ENCODE data around the gene CRYL1. TPM values are rescaled to one million over a fixed set of nuclear protein-coding genes. Genes with fewer than 3 reads are reported as not detected.

The CRYL1 gene
- total RNA-seq, 1 experiment from 2014 or later: 6.7 TPM

DNA sequence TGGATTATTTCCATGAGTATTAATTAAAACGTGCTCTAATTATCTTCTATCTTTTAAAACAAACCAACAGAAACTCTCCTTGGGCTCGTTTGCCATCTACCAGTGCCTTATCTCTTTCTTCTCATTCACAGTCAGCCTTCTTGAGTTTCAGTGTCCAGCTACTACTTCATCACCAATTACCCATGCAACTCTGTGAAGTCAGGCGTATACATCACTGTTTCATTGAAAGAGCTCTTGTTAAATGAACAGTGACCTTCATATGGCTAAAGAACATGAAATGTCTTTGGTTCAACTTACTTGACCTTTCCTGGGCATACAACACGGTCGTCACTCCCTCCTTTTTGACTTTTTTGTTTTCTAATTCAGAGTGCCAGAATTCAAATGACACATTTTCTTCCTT lies 36.1 kb upstream of the CRYL1 start:
- H3K4me1 ChIP-seq: peaks cover 11% of the 10 kb centered on the region
- Mint-ChIP-seq H3K36me3 (ENCODE audit: insufficient read depth, unreplicated experiment) (no peaks in the 10 kb centered on the region), H3K9me3 (ENCODE audit: unreplicated experiment) (peaks cover 26% of the 10 kb centered on the region), H3K27ac (ENCODE audit: unreplicated experiment) (no peak overlapping the region), H3K27me3 (ENCODE audit: insufficient read depth, unreplicated experiment) (no peaks in the 10 kb centered on the region), H3K4me1 (ENCODE audit: low read depth, unreplicated experiment) (peaks cover 7% of the 10 kb centered on the region), H3K4me3 (ENCODE audit: unreplicated experiment) (no peak overlapping the region)
- H3K9me3 ChIP-seq: peaks cover 14% of the 10 kb centered on the region; the same call in 1 of the 2 replicates
- H3K27me3 ChIP-seq (replicated peaks; ENCODE audit: control insufficient read depth, insufficient read depth, low read length): no peaks in the 10 kb centered on the region
- intact Hi-C loops (cut with micrococcal nuclease; ENCODE audit: unreplicated experiment): no loop called here
- DNase-seq: no peak
- ChIA-PET POLR2A (no interaction called here), CTCF (no interaction called here)
- TF ChIP-seq, protein P1, sequence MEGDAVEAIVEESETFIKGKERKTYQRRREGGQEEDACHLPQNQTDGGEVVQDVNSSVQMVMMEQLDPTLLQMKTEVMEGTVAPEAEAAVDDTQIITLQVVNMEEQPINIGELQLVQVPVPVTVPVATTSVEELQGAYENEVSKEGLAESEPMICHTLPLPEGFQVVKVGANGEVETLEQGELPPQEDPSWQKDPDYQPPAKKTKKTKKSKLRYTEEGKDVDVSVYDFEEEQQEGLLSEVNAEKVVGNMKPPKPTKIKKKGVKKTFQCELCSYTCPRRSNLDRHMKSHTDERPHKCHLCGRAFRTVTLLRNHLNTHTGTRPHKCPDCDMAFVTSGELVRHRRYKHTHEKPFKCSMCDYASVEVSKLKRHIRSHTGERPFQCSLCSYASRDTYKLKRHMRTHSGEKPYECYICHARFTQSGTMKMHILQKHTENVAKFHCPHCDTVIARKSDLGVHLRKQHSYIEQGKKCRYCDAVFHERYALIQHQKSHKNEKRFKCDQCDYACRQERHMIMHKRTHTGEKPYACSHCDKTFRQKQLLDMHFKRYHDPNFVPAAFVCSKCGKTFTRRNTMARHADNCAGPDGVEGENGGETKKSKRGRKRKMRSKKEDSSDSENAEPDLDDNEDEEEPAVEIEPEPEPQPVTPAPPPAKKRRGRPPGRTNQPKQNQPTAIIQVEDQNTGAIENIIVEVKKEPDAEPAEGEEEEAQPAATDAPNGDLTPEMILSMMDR (IDR thresholded peaks at IDR 0.05; ENCODE audit: insufficient read depth in 1 of 2, low read depth in 1 of 2, low read length in 1 of 2, severe bottlenecking in 1 of 2, unreplicated experiment in 1 of 2): no peak
- H3K36me3 ChIP-seq (ENCODE audit: control insufficient read depth, insufficient read depth, low read length): no peaks in the 10 kb centered on the region; the same call in 1 of the 2 replicates
- H3K4me3 ChIP-seq (ENCODE audit: low read depth, low read length): no peak overlapping the region
- BruUV-seq (replicated peaks): no TSS peak

DNA sequence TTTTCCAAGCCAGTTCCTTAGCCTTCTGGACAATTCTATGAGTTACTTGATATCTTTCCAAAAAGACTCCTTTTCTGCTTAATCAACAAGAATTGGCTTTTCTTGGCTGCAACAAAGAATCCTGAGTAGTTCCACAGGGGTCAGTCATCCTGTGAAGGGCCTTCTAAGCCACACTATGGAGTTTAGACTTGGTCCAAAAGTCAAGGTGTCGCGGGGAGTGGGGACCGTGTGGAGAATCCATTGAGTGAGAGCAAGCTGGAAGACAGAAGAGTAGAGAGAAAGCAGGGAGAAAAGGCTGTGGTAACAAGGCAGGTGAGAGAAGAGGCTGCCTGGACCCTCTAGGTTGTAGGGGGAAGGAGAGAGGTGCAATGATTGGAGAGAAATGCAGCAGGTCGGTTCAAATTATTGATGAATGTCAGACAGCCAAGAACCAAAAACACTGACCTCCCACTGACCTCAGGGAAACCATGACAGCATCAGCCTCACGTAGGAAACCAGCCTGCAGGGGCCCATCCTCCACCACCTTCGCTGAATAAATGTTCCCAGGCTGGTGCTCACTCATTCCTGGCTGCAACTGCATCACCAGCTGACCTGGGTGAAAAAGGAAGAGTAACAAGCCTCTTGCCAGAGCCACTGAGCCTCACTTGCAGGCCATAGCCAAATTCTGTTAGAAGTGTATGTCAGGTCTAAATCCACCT lies 34.2 kb upstream of the CRYL1 start:
- H3K27me3 ChIP-seq (replicated peaks; ENCODE audit: control insufficient read depth, insufficient read depth, low read length): no peaks in the 10 kb centered on the region
- Mint-ChIP-seq H3K27ac (ENCODE audit: unreplicated experiment) (no peak overlapping the region), H3K4me1 (ENCODE audit: low read depth, unreplicated experiment) (peaks cover 7% of the 10 kb centered on the region), H3K4me3 (ENCODE audit: unreplicated experiment) (no peak overlapping the region), H3K36me3 (ENCODE audit: insufficient read depth, unreplicated experiment) (no peaks in the 10 kb centered on the region), H3K9me3 (ENCODE audit: unreplicated experiment) (peaks cover 18% of the 10 kb centered on the region), H3K27me3 (ENCODE audit: insufficient read depth, unreplicated experiment) (no peaks in the 10 kb centered on the region)
- DNase-seq: no peak
- ChIA-PET POLR2A (no interaction called here), CTCF (no interaction called here)
- H3K36me3 ChIP-seq (ENCODE audit: control insufficient read depth, insufficient read depth, low read length): no peaks in the 10 kb centered on the region
- intact Hi-C loops (cut with micrococcal nuclease; ENCODE audit: unreplicated experiment): no loop called here
- peaks cover 4% of the 10 kb centered on the region; the same call in 1 of the 2 replicates for H3K9me3 ChIP-seq
- H3K4me3 ChIP-seq (ENCODE audit: low read depth, low read length): no peak overlapping the region
- H3K4me1 ChIP-seq: peaks cover 11% of the 10 kb centered on the region
- TF ChIP-seq, protein P1 (IDR thresholded peaks at IDR 0.05; ENCODE audit: insufficient read depth in 1 of 2, low read depth in 1 of 2, low read length in 1 of 2, severe bottlenecking in 1 of 2, unreplicated experiment in 1 of 2): no peak
- no TSS peak for BruUV-seq (replicated peaks)

DNA sequence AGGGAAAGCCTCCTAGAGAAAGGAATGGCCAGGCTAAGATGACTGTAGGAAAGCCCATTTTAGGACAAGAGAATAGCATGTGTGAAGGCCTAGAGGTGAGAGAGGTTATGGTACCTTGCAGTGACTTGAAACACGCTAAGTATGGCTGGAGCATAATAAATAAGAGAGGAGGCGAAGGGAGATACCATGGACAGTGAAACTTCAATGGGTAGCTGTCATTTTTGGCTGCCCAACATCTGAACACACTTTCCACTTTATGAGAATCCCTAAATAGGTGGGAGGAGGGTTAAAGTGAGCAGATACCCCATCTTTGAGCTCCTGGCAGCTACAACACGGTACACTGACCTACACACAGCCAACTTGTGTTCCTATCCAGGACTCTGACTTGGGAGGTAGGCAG lies 33.3 kb upstream of the CRYL1 start:
- TF ChIP-seq, protein P1 (IDR thresholded peaks at IDR 0.05; ENCODE audit: insufficient read depth in 1 of 2, low read depth in 1 of 2, low read length in 1 of 2, severe bottlenecking in 1 of 2, unreplicated experiment in 1 of 2): no peak
- CTCF ChIA-PET: no interaction called here
- intact Hi-C loops (cut with micrococcal nuclease; ENCODE audit: unreplicated experiment): no loop called here

More for the DNA sequence above, 33.3 kb upstream of the CRYL1 start:
- DNase-seq: no peak
- H3K9me3 Mint-ChIP-seq (ENCODE audit: unreplicated experiment): peaks cover 12% of the 10 kb centered on the region
- POLR2A ChIA-PET: no interaction called here
- Histone ChIP-seq H3K9me3 (no peaks in the 10 kb centered on the region), H3K4me1 (peaks cover 11% of the 10 kb centered on the region), H3K36me3 (ENCODE audit: control insufficient read depth, insufficient read depth, low read length) (no peaks in the 10 kb centered on the region), H3K4me3 (ENCODE audit: low read depth, low read length) (no peak overlapping the region), H3K27me3 (replicated peaks; ENCODE audit: control insufficient read depth, insufficient read depth, low read length) (no peaks in the 10 kb centered on the region)
- no peaks in the 10 kb centered on the region for H3K27me3 Mint-ChIP-seq (ENCODE audit: insufficient read depth, unreplicated experiment)
- H3K36me3 Mint-ChIP-seq (ENCODE audit: insufficient read depth, unreplicated experiment): no peaks in the 10 kb centered on the region
- BruUV-seq (replicated peaks): no TSS peak
- H3K4me1 Mint-ChIP-seq (ENCODE audit: low read depth, unreplicated experiment): peaks cover 7% of the 10 kb centered on the region
- H3K4me3 Mint-ChIP-seq (ENCODE audit: unreplicated experiment): no peak overlapping the region
- no peak overlapping the region for H3K27ac Mint-ChIP-seq (ENCODE audit: unreplicated experiment)

Data from Caco-2 (cell line).